Esophagus (tissue), 2 donors: ENCODE measurements around the gene DAZAP2. TPM values are rescaled to one million over a fixed set of nuclear protein-coding genes. Genes with fewer than 3 reads are reported as not detected.
"Not testable (repeated sequence)": the region's sequence is repeated elsewhere in the genome, so short reads cannot be mapped to it uniquely, and the experiment has no call there.

Experiments used
- H3K27ac ChIP-seq, 2 donors: one replicate each; pipeline ENCODE4 v1.5.1; 2013; ENCODE audit warnings: low read depth in 2 of 2, mild to moderate bottlenecking in 2 of 2, inconsistent platforms in 1 of 2, low read length in 1 of 2, moderate library complexity in 1 of 2
- H3K27me3 ChIP-seq, 2 donors: one replicate each; pipeline ENCODE4 v1.6.1; 2013; ENCODE audit warnings: low read length in 2 of 2, control low read depth in 1 of 2, mild to moderate bottlenecking in 1 of 2; ENCODE audit not compliant: insufficient read depth in 2 of 2, control insufficient read depth in 1 of 2
- H3K36me3 ChIP-seq, 2 donors: one replicate each; pipeline ENCODE4 v1.6.1; 2013; ENCODE audit warnings: low read length in 1 of 2; ENCODE audit not compliant: control insufficient read depth in 2 of 2, insufficient read depth in 2 of 2
- H3K4me1 ChIP-seq, 2 donors: one replicate each; pipeline ENCODE4 v1.6.1; 2013; ENCODE audit warnings: low read length in 1 of 2; ENCODE audit not compliant: control insufficient read depth in 2 of 2, insufficient read depth in 2 of 2
- H3K4me3 ChIP-seq, 2 donors: one replicate each; pipeline ENCODE4 v1.5.1; 2013; ENCODE audit warnings: low read length in 2 of 2, mild to moderate bottlenecking in 2 of 2, low read depth in 1 of 2, moderate library complexity in 1 of 2
- H3K9me3 ChIP-seq, 2 donors: one replicate each; pipeline ENCODE4 v1.6.1; 2013; ENCODE audit warnings: mild to moderate bottlenecking in 2 of 2, low read depth in 1 of 2, low read length in 1 of 2, moderate library complexity in 1 of 2; ENCODE audit not compliant: control insufficient read depth in 2 of 2, insufficient read depth in 1 of 2
- WGBS, 2 donors: extraction: QIAGEN DNeasy Blood & Tissue Kit; methylation state at CpG; one replicate each; pipeline ENCODE4 v1.1.7; 2013; 5-methylcytosine and 5-hydroxymethylcytosine counted together
- polyA plus RNA-seq, 2 donors: library from polyadenylated mRNA; stranded (reverse); fragments of 200-250 nt; gene quantifications; one replicate each; pipeline ENCODE4 v1.2.3, GENCODE V29; 2013
- donor health status: healthy with polysubstance abuse.
- donor health status: Bipolar disorder and iron deficiency.

DAZAP2 gene
- polyA plus RNA-seq, 2 donors: 66.5 to 185 TPM

DNA sequence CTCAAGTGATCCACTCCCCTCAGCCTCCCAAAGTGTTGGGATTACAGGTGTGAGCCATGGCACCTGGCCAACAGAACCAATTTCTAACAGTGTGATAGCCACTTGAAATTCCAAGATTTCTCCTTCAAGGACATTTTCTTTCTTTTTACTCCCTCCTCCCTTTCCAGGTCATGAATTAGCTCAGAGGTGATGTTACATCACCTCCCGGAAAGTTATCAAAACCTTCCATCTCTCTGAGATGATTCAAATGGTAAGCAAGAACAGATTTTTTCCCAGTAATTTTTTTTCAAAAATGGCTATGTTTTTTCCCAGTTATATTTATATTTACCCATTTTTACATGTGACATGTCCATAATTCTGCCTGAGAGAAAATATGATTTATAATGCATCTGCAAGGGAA is 47.2 kb downstream of the DAZAP2 start:
- no peaks in the 10 kb centered on the region for H3K27me3 ChIP-seq
- no peaks in the 10 kb centered on the region for H3K36me3 ChIP-seq
- 88 to 92% methylated on average over 1 of the region's 1 CpG for WGBS, 2 donors
- no peaks in the 10 kb centered on the region for H3K9me3 ChIP-seq
- no peak overlapping the region for H3K27ac ChIP-seq
- no peaks in the 10 kb centered on the region for H3K4me1 ChIP-seq
- no peak overlapping the region for H3K4me3 ChIP-seq

DNA sequence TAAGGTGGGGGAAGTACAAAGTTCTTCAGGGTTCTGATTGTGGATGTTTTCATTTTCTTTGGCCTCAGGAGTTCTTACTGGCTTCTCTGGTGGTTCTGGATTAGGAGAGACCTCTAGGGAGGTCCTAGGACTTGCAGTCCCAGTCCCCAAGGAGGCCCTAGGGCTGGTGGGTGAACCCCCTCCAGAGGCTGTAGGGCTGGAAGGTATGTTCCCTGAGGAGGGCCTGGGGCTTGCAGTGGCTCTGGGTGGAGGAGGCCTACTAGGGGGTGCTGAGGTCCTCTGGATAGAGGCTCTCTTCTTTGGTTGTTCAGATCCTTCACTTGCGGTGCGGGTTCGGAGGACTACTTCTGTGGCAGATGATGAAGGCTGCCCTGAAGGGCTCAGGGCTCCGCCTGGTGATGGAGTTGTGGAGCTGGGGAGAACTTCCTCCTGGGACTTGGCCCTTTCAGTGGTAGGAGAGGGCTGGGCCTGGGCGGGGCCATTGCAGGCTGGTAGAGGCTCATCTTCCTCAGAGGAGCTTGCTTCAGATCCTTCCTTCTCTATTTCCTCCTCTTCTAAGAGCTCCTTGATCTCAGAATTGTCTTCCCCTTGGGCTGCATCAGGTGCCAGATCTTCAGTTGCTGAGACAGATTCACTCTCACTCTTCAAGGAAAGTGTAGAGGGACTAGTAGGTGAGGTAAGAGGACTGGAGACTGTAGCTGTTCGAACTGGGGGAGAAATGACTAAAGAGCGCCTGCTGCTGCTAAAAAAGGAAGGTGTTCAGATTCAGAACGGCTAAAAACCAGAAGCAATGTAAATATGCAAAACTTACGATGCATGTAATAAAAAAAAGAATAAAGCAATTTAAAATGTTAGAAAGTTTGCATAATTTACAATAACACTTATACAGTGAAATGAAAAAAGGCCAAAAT is 53.2 kb downstream of the DAZAP2 start:
- not testable (repeated sequence) for H3K4me1 ChIP-seq, H3K27me3 ChIP-seq, H3K4me3 ChIP-seq, H3K36me3 ChIP-seq, H3K9me3 ChIP-seq, H3K27ac ChIP-seq
- WGBS, 2 donors: 76 to 89% methylated on average over 8 to 9 of the region's 9 CpGs

Other genes with a start within 250 kb of the DAZAP2 start
- 10 to 100 TPM; 18.0 to 19.5 TPM for gene SLC11A2, start 212.4 kb upstream of the DAZAP2 start, polyA plus RNA-seq
- 10 to 100 TPM; 30.9 to 36.8 TPM for gene LETMD1, start 190.5 kb upstream of the DAZAP2 start, polyA plus RNA-seq
- 1 to 10 TPM; 4.8 to 7.3 TPM for gene CSRNP2, start 155.2 kb upstream of the DAZAP2 start, polyA plus RNA-seq
- 1 to 10 TPM; 7.6 to 9.6 TPM for gene TFCP2, start 65.7 kb upstream of the DAZAP2 start, polyA plus RNA-seq
- 1 to 10 TPM; 2.5 to 3.6 TPM for gene POU6F1, start 20.8 kb upstream of the DAZAP2 start, polyA plus RNA-seq
- 100 to 1,000 TPM in 1 of 2 donors, 10 to 100 TPM in 1; 75.2 to 149 TPM for gene SMAGP, start 31.6 kb downstream of the DAZAP2 start, polyA plus RNA-seq
- 1 to 10 TPM; 1.7 to 2.4 TPM for gene BIN2, start 85.3 kb downstream of the DAZAP2 start, polyA plus RNA-seq
- not detected for gene CELA1, start 107.9 kb downstream of the DAZAP2 start, polyA plus RNA-seq
- gene GALNT6, start 152.6 kb downstream of the DAZAP2 start, polyA plus RNA-seq: 1 to 10 TPM in 1 of 2 donors, under 1 TPM in 1; 0.94 to 1.1 TPM
- under 1 TPM; 0.04 to 0.05 TPM for gene SLC4A8, start 186.0 kb downstream of the DAZAP2 start, polyA plus RNA-seq